Jurkat, Clone E6-1 (cell line): ENCODE measurements around the gene PHETA1.
"Not testable (repeated sequence)": the region's sequence is repeated elsewhere in the genome, so short reads cannot be mapped to it uniquely, and the experiment has no call there.

Experiments
- DNase-seq: peaks from one replicate; pipeline ENCODE4 v3.0.0-alpha.2; 2011; ENCODE audit warnings: low read depth, low spot score
- H3K4me3 ChIP-seq: 2 replicates; pipeline ENCODE4 v1.5.1; 2011; ENCODE audit warnings: mild to moderate bottlenecking, low read length, control low read depth, moderate library complexity

Gene PHETA1

DNA sequence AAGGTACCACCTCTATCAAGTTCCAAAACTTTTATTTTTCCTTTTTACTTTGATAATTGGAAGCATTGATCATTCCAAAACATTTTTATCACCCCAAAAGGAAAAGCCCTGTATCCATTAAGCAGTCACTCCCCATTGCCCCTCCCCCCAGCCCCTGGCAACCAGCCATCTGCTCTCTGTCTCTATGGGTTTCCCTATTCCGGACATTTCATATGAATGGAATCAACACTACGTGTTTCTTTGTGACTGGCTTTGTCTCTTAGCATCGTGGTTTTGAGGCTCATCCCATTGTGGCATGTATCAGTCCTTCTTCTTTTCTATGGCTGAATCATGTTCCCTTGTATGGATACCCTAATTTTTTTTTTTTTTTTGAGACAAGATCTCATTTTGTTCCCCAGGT is 18.0 kb upstream of the PHETA1 start:
- DNase-seq = no peak
- H3K4me3 ChIP-seq = no peak overlapping the region

DNA sequence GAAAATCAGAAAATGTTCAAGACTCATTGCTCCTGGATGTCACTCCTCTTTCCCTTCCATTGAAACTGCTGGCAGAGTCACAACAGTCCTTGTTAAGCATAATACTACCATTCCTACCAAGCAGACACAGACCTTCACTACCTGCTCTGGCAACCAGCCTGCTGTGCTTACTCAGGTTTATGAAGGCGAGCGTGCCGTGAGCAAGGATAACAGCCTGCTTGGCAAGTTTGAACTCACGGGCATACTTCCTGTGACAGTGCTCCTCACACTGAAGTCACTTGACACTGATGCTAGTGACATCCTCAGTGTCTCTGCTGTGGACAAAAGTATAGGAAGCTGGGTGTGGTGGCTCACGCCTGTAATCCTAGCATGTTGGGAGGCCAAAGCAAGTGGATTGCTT is 15.7 kb upstream of the PHETA1 start:
- no peak overlapping the region for H3K4me3 ChIP-seq
- DNase-seq = no peak

DNA sequence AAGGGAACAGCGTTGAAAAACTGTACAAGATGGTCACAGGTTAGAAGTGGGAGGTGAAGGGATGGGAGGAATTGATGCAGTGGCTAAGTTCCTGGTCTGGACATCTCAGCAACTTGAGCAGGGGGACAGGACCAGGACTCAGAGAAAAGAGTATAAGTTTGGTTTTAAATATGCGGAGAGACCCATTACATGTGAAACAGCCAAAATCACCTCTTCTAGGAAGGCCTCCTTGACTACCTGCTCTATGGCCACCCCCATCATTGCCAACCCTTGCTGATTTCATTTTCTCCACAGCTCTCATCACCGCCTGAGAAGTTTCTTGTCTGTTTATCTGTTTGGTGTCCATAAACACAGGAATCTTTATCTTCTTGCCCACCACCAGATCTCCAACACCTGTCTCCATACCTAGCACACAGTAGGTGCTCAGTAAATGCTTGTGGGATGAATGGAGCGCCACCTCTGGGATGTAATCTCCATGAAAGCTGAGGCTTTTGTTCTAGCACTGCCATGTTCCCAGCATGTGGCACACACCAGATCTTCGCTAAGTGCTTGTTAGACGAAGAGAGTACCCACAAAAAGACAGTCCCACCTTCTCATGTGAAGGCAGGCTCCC is 11.2 kb upstream of the PHETA1 start:
- no peak overlapping the region for H3K4me3 ChIP-seq
- DNase-seq = no peak

DNA sequence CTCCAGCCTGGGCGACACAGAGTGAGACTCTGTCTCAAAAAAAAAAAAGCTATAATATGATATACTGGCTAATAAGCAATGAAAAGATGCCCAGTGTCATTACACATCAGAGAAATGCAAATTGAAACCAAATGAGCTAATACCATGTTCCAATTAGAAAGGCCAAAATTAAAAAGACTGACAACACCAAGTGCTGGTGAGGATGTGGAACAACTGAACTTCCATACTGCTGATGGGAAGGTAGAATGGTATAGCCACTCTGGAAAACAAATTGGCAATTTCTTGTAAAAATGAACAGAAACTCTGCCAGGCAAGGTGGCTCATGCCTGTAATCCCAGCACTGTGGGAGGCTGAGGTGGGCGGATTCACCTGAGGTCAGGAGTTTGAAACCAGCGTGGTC is 8.5 kb upstream of the PHETA1 start:
- no peak for DNase-seq
- H3K4me3 ChIP-seq = no peak overlapping the region

DNA sequence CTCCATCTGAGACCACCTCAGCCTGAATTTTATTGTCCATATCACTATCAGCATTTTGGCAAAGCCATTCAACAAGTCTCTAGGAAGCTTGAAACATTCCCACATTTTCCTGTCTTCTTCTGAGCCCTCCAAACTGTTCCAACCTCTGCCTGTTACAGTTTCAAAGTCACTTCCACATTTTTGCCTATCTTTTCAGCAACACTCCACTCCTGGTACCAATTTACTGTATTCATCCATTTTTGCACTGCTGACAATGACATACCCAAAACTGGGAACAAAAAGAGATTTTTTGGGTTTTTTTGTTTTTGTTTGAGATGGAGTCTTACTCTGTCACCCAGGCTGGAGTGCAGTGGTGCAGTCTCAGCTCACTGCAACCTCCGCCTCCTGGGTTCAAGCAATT is 4.3 kb upstream of the PHETA1 start:
- H3K4me3 ChIP-seq, DNase-seq: not testable (repeated sequence)

DNA sequence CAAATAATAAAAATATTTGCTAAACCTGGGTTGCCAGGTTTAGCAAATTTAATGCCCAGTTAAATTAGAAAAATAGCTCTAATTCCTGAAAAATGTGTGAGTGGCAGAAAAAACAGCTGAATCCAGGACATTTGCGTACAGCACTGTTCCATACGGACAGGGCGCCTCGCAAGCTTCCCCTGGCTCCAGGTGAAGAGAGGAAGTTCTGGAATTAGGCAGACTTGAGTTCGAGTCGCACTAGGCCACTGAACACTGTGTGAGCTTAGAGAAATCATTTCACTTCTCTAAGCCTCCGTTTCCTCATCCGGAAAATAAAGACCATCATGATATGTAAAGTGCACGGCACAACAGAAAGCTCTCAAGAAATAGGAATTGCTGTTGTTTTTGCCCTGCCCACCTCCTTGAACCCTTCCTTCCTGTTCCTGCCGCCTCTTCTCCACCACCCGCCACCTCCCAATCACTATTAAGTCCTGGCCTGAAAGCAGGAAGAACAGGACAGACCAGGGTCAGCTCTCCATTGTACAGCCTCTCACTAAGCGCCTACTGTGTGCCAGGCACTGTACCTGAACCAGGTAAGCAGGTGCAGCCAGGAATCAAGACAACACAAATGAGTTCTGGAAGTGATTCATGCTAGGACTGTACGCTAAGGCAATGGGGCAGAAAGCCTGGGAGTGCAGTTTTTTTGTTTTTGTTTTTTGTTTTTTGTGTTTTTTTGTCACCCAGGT is 763 bp upstream of the PHETA1 start:
- peak overlapping the region; percentile 67 for H3K4me3 ChIP-seq
- DNase-seq = no peak

DNA sequence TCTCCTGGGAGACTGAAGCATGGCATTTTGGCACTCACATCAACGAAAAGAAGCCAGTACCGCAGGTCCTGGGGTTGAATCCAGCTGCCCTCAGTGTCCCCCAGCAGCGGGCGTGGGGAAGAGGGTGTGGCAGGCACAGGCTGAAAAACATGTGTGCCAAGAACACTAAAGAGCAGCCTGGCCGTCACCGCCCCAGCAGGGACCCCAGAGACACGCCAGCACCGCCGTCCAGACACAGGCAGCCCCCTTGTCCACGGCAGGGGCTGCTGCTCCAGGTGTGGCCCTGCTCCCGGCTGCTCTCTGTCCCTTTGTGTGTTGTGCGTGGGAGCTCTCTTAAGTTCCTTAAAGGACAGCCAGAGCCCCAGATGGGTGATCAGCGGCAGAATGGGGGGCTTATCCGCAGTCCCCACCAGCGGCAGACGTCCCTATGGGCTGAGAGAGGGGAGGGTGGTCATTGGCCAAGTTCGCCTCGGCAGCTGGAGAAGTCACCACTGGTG is 556 bp downstream of the PHETA1 start:
- DNase-seq = no peak

DNA sequence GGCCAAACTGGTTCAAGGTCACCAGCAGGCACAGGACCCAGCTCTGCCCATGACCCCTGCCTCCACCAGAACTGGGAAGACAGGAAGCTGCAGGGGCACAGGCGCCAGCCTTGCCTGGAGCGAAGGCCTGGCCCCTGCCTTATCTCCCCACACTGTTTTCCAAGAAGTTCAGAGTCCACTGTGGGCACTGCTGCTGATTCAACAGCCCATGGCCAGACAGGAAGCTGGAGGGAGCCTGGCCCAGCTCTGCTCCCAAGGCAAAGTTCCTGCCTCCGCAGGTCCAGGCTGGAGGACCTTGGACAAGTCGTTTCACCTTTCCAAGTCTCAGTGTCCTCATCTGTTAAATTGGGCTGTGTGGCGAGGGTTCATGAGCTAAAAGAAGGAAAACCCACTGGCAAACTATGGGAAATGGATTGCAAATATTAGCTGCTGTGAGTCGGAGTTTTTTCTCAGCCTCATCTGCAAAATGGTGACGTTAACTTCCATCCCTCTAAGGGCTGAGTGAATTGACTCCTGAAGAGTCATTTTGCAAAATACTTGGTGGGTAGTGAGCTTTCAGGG is 1.2 kb downstream of the PHETA1 start:
- DNase-seq = no peak
- H3K4me3 ChIP-seq = peak overlapping the region; percentile 67; the same call in 1 of the 2 replicates

More for the DNA sequence above, 556 bp downstream of the PHETA1 start:
- peak overlapping the region; percentile 67 for H3K4me3 ChIP-seq

DNA sequence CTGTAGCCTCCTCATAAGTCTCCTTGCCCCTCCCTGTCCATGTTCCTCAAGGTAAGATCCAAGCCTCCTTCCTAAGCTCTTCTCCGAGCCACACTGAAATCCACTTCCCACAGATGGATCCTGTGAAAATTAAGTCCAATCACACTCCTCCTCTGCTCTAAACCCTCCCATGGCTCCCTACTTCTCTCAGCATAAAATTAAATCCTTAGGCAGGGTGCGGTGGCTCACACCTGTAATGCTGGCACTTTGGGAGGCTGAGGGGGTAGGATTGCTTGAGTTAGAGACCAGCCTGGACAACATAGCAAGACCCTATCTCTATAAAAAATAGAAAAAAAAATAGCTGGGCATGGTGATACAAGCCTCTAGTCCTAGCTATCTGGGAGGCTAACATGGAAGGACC is 2.3 kb downstream of the PHETA1 start:
- H3K4me3 ChIP-seq = no peak overlapping the region
- DNase-seq = no peak

DNA sequence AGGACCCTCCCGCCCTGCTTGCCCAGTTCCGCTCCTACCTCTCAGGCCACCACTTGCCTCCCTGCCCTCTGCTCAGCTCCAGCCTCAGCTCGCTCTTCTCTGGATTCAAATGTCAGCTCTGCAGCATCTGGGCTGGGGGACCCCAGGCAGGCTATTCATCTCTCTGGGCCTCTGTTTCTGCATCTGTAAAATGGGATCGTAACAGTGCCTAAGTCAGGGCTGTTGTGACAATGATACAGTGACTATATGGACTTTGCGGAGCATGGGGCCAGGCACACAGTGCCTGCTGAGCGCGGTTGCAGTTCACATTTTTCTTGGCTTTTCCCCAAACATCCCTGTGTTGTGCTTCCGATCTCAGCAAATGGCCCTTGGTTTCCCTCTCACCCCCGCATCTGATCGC is 2.8 kb downstream of the PHETA1 start:
- no peak for DNase-seq
- H3K4me3 ChIP-seq = no peak overlapping the region

DNA sequence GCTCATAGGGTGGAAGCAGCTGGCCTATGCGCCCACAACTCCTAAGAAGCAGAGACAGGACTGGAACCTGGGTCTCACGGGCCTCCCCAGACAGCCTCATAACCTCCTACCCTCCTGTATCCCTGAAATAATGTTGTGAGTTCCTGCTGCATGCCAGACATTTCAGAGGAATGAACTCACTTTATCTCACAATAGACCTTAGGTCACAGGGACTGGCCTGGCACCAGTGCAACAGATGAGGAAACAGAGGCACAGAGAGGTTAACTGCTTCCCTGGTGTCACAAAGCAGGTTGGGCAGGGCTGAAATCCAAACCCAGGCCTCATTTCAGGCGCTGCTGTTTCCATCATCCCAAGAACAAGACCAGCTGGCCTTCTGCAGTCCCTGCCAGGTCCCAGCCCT is 5.3 kb downstream of the PHETA1 start:
- H3K4me3 ChIP-seq = no peak overlapping the region
- DNase-seq = no peak

DNA sequence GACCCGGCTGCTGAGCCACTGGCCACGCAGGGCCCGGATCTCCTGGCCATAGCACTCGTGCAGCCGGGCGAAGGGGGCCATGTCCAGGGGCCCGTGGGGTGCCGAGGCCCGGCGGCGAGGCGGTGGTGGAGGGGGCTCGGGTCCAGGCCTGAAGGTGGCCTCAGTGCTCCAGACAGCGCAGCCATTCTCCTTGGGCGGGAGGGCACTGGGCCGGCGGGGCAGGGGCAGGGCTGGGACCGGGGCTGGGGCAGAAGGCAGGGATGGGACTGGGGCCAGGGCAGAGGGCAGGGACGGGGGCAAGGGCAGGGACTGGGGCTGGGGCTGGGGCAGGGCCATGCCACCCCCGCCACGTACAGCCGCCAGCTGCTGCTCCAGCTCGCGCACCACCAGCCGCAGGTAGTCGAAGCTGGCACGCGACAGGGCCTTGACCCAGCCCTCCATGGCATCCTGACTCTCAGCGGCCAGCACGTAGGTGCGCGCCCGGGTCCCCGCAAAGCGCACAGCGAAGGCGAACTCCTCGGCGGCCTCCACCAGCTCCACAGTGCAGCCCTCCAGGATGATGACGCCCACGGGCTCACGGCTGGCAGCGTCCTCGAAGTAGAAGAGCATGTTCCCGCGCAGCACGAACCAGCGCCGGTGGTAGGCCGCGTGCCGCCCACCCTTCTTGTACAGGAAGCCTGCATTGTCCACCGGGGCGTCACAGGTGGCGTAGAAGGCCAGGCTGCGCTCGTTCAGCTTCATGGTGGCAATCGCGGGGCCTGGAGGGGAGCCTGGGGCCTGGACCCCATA is 6.0 kb downstream of the PHETA1 start:
- no peak overlapping the region for H3K4me3 ChIP-seq
- no peak for DNase-seq

DNA sequence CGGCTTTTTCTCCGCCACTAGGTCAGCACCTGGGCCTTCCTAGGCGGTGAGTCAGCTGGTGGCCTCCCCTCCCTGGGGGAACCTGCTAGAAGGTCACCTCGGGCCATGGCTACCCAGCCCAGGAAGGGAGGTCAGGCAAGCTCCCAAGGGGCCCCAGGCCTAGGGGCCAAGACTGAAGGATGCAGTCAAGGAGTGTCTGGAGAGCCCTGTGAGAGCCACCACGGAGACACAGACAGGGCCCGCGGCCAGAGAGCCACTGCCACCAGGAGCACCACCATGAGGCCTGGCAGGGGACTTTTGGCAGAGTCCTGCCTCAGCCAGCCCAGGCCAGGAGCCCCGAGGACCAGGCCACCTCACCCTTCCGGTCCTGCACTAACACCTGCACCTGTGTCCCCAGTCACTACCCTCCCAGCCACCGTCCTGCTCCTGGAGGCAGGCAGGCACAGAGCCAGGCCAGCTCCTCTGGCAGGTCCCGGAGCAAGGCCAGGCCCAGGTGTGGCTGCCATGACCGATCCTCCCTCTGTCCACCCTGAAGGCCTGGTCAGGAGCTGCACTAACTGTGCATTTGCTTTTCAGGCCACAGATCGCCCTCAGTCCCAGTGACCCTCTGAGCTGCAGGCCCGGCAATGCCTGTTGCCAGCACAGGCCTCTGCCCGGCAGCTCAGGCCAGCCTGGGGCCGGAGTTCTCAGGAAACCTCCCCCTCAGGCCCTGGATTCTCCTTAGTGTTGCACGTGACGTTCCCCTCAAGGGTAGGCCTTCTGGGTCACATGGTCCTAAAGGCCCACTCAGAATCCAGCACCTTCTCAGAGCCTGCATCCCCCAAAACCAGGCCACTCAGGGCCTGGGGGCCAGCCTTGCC is 6.9 kb downstream of the PHETA1 start:
- no peak for DNase-seq
- H3K4me3 ChIP-seq = no peak overlapping the region

DNA sequence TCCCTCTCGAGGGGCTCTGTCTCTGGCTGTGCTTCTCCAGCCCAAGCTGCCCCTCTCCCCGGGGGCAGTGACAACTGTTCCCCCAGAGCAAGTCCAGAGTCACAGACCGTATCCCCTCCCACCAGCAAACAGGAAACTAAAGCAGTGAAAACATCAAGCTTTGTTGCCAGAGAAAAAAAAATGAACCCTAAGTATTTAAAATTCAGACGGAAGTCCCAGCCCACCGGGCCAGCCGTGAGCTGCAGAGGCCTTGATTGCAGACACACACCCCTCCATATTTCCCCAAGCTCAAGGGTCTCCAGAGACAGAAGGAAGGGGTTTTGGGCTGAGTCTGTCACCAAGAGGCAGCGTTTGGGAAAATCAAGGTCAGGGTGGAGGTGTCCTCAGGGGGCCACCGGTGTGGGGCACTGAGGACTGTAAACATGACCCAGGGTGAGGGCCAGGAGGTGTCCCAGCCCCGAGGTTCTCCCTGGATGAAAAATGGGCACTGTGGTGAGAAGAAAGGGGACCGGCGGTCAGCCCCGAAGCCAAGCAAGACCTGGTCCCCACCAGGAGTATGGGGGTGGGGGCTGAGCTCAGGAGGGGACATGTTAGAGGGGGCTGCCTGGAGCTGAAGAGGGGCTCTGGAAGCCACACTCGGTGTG is 7.7 kb downstream of the PHETA1 start:
- no peak for DNase-seq
- no peak overlapping the region for H3K4me3 ChIP-seq

DNA sequence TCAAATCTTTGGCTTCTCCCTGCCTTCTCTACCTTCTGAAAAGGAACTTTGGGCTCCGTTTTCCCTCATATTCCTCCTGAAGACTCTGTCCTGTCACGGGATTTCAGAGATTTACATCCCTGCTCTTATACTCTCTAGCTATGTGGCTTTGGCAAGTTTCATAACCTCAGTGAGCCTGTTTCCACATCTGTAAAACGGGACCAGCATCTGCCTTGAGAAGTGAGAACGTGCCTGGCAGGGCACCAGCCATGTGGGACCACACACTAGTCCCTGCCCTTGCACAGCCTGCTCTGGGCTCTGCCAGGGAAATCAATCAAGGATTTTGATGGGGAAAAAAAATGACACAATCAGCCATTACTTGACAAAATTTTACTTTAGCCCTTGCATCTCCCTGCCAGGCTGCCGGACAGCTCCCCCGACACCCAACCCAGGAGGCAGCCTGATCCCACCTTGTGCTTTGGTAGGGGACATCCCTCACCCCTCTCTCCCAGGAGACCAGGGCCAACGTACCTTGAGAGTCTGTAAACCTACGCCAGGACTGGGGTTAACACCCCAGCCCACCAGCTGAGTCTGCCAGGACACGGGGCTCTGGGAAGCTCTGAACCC is 8.5 kb downstream of the PHETA1 start:
- H3K4me3 ChIP-seq = no peak overlapping the region
- DNase-seq = no peak

DNA sequence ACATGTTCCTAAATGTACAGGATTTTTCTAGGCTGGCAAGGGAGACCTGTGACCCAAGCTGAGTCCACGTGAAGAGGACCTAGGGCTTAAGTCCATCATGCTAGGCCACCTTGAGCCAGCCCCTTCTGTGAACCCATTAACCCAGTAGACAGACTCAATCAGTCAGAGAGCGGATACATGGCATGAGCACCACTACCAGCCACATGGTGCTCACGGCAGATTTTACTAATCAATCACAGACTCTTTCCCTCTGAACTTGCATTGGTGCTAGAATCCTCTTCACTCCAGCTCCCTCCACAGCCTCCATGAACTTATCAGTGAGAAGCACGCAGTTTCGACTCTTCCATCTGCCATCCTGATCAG is 9.0 kb downstream of the PHETA1 start:
- no peak overlapping the region for H3K4me3 ChIP-seq
- DNase-seq = no peak

DNA sequence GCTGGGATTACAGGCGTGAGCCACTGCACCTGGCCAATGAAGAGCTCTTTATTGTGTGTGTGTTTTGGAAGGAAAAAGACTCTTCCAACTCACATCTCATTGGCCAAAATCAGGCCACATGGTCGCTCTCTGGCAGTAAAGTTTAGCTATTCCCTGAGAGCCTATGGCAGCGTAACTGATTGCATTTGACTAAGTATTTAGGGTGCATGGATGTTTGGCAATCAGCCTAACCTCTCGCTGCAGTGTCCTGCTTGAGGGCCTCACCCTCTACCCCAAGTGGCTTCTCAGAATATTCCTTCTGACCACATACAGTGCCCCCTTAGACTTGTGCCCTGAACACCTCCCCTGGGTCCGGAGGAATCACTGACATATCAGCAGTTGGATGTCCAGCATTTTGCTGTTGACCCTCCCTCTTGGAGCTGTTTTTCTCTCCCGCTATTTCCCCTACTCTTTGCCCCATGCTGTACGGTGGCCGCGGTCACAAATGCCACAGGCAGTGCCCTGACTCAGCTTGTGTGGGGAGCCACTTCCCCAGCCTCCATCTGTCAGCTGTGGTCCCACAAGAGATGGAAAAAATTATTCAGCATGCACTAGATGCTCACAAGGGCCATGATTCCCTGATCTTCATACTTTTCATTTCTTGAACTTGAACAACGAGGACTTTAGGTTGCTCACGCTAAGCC is 9.5 kb downstream of the PHETA1 start:
- peak; percentile 7 for DNase-seq
- H3K4me3 ChIP-seq = no peak overlapping the region
